Large intestine (tissue), 3 donors: ENCODE data around the gene CDIP1. TPM values are rescaled to one million over a fixed set of nuclear protein-coding genes. Genes with fewer than 3 reads are reported as not detected.
A peak's percentile ranks its signal among the peaks of the same experiment; 100 is the strongest.

Experiments used
- DNase-seq, 2 donors: peaks; one replicate each; pipeline versions ENCODE4 v3.0.0 to v3.0.0-alpha.2; 2013
- H3K27ac ChIP-seq: one replicate; pipeline ENCODE4 v1.5.1; 2013; ENCODE audit warnings: low read length
- H3K27me3 ChIP-seq: 2 replicates; pipeline ENCODE4 v1.6.1; 2013; ENCODE audit warnings: low read length; ENCODE audit not compliant: control insufficient read depth, insufficient read depth
- H3K36me3 ChIP-seq: 2 replicates; pipeline ENCODE4 v1.6.1; 2013; ENCODE audit warnings: low read length; ENCODE audit not compliant: control insufficient read depth, insufficient read depth
- H3K4me1 ChIP-seq: one replicate; pipeline ENCODE4 v1.6.1; 2013; ENCODE audit warnings: low read length; ENCODE audit not compliant: control insufficient read depth, insufficient read depth
- H3K4me3 ChIP-seq: one replicate; pipeline ENCODE4 v1.5.1; 2013; ENCODE audit warnings: low read length
- H3K9me3 ChIP-seq: one replicate; pipeline ENCODE4 v1.6.1; 2013; ENCODE audit warnings: mild to moderate bottlenecking, low read depth, low read length, moderate library complexity; ENCODE audit not compliant: control insufficient read depth
- WGBS: methylation state at CpG from one replicate; pipeline ENCODE4 v1.1.5; 2013; ENCODE audit warnings: low lambda C conversion rate; ENCODE audit not compliant: insufficient coverage; 5-methylcytosine and 5-hydroxymethylcytosine counted together
- polyA plus RNA-seq: library from polyadenylated mRNA; unstranded; fragments of 120-200 nt; gene quantifications from one replicate; pipeline ENCODE4 v1.2.1, GENCODE V29; 2013

Gene CDIP1
- polyA plus RNA-seq, 1 donor = 44.6 TPM

- H3K36me3 ChIP-seq = peaks cover 11% of the 10 kb centered on the region
- DNase-seq = no peak
- H3K9me3 ChIP-seq = no peaks in the 10 kb centered on the region
- H3K27me3 ChIP-seq = no peaks in the 10 kb centered on the region
- H3K27ac ChIP-seq = no peak overlapping the region
- H3K4me3 ChIP-seq = no peak overlapping the region
- no peaks in the 10 kb centered on the region for H3K4me1 ChIP-seq
- WGBS = no CpG with 5 or more reads among the region's 16 CpGs
Observed at GRCh38 chr16:4529085-4530060, 9.2 kb downstream of the CDIP1 start.

GRCh38 chr16:4525634-4526277 lies 12.8 kb downstream of the CDIP1 start:
- Histone ChIP-seq H3K36me3 (peaks cover 20% of the 10 kb centered on the region), H3K27ac (no peak overlapping the region), H3K27me3 (no peaks in the 10 kb centered on the region), H3K9me3 (no peaks in the 10 kb centered on the region), H3K4me1 (no peaks in the 10 kb centered on the region), H3K4me3 (no peak overlapping the region)
- no peak for DNase-seq
- WGBS = no CpG with 5 or more reads among the region's 13 CpGs

GRCh38 chr16:4525069-4525468 lies 13.5 kb downstream of the CDIP1 start:
- no peaks in the 10 kb centered on the region for H3K27me3 ChIP-seq
- H3K9me3 ChIP-seq = no peaks in the 10 kb centered on the region
- H3K36me3 ChIP-seq = peaks cover 20% of the 10 kb centered on the region
- WGBS = no CpG with 5 or more reads among the region's 7 CpGs
- no peak for DNase-seq
- H3K4me1 ChIP-seq = no peaks in the 10 kb centered on the region
- H3K27ac ChIP-seq = no peak overlapping the region
- no peak overlapping the region for H3K4me3 ChIP-seq

- no peak overlapping the region for H3K4me3 ChIP-seq
- no peak for DNase-seq
- no peak overlapping the region for H3K27ac ChIP-seq
- no peaks in the 10 kb centered on the region for H3K27me3 ChIP-seq
- H3K9me3 ChIP-seq = no peaks in the 10 kb centered on the region
- peaks cover 20% of the 10 kb centered on the region for H3K36me3 ChIP-seq
- no peaks in the 10 kb centered on the region for H3K4me1 ChIP-seq
Observed at GRCh38 chr16:4524571-4524970, 14.0 kb downstream of the CDIP1 start.

GRCh38 chr16:4523686-4524085 lies 14.9 kb downstream of the CDIP1 start:
- no peak overlapping the region for H3K27ac ChIP-seq
- H3K36me3 ChIP-seq = peaks cover 20% of the 10 kb centered on the region
- H3K9me3 ChIP-seq = no peaks in the 10 kb centered on the region
- no peak overlapping the region for H3K4me3 ChIP-seq
- DNase-seq = no peak
- H3K27me3 ChIP-seq = no peaks in the 10 kb centered on the region
- H3K4me1 ChIP-seq = no peaks in the 10 kb centered on the region
- WGBS = no CpG with 5 or more reads among the region's 4 CpGs

- Histone ChIP-seq H3K36me3 (peaks cover 20% of the 10 kb centered on the region), H3K4me3 (no peak overlapping the region), H3K27ac (no peak overlapping the region), H3K27me3 (no peaks in the 10 kb centered on the region), H3K9me3 (no peaks in the 10 kb centered on the region), H3K4me1 (no peaks in the 10 kb centered on the region)
- no CpG with 5 or more reads among the region's 8 CpGs for whole genome bisulfite sequencing
- no peak for DNase-seq
Observed at GRCh38 chr16:4522051-4522581, 16.5 kb downstream of the CDIP1 start.

- WGBS = no CpG with 5 or more reads among the region's 7 CpGs
- no peaks in the 10 kb centered on the region for H3K27me3 ChIP-seq
- DNase-seq = no peak
- peaks cover 20% of the 10 kb centered on the region for H3K36me3 ChIP-seq
- H3K27ac ChIP-seq = no peak overlapping the region
- H3K9me3 ChIP-seq = no peaks in the 10 kb centered on the region
- no peak overlapping the region for H3K4me3 ChIP-seq
- H3K4me1 ChIP-seq = no peaks in the 10 kb centered on the region
Observed at GRCh38 chr16:4520913-4521312, 17.7 kb downstream of the CDIP1 start.

GRCh38 chr16:4519274-4520058 lies 19.1 kb downstream of the CDIP1 start:
- Histone ChIP-seq H3K4me1 (no peaks in the 10 kb centered on the region), H3K9me3 (no peaks in the 10 kb centered on the region), H3K27me3 (no peaks in the 10 kb centered on the region), H3K4me3 (no peak overlapping the region), H3K36me3 (peaks cover 20% of the 10 kb centered on the region), H3K27ac (no peak overlapping the region)
- no peak for DNase-seq
- WGBS = no CpG with 5 or more reads among the region's 15 CpGs

GRCh38 chr16:4517812-4518680 lies 20.5 kb downstream of the CDIP1 start:
- Histone ChIP-seq H3K9me3 (no peaks in the 10 kb centered on the region), H3K4me1 (no peaks in the 10 kb centered on the region), H3K27ac (no peak overlapping the region), H3K4me3 (no peak overlapping the region), H3K36me3 (peaks cover 26% of the 10 kb centered on the region), H3K27me3 (no peaks in the 10 kb centered on the region)
- DNase-seq = peak in 1 of 2 donors; percentile 21
- WGBS = no CpG with 5 or more reads among the region's 12 CpGs
